GM18861 (cell line): ENCODE results near the gene EFCAB11.

Experiments used
- ATAC-seq: cut with Tn5 transposase; IDR thresholded peaks from one replicate; pipeline ENCODE4 v1.9.1; 2021; ENCODE audit not compliant: unreplicated experiment

Gene EFCAB11

DNA sequence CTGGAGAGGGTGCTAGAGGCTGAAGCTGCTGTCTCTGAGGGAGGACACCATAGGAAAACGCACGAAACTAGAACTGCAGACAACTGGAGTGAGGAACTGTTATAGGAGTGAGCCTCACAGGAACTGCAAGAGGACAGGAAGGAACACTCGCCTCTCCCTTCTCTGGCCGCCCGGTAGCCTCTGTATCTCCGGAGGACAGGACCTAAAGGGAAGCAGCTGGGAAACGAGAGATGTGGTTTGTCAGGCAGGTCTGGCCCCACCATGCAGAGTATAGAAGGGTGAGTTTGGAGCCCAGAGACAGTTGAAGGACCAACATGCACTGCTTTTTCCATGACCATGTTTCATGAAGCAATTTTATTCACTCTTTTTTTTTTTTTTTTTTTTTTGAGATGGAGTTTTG, 127.3 kb downstream of the EFCAB11 start:
- no peak for ATAC-seq

DNA sequence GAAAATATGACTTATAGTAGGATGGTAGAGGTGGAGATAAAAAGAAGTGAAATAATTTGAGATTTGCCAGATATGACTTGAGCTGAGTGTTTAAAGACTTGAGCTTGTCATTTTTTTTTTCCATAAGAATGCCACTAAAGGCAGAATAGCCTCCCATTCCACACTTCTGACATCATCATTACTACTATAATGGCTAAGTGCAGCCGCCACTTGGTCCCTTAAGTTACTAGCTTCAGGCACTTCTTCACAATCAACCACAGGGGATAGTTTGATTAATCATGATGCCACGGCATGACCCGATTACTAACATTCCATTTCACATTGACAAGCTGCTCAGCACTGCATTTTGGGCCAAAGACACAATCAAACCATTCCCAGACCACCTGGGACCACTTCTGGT, 127.9 kb downstream of the EFCAB11 start:
- no peak for ATAC-seq

DNA sequence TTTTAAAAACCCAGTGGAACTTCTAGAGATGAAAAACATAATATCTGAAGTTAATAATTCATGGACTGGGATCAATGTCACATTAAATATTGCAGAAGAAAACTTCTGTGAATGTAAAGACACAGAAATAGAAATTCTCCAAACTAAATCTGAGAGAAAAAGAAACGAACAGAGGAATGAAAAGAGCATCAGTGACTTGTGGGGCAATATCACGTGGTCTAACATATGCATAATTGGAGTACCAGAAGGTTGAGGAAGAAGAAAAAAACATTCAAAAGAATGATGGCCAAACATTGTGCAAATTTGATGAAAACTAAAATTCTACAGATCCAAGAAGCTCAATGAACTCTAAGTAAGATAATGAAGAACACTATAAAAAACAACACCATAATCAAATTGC, 130.8 kb downstream of the EFCAB11 start:
- ATAC-seq = no peak

DNA sequence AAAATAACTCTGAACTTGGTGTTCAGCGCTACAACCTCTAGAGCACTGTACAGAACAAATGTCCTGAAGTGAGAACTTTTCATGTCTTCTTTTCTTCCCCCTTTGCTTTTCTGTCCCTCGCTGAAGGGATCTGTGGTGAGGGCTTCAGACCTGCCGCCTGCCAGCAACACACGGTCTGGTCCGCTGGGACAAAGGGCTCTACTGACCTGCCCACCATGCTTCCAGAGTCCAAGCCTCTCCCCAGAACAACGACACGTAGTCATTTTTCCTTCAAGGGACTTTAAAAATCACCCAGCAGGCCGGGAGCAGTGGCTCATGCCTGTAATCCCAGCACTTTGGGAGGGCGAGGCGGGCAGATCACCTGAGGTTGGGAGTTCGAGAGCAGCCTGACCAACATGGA, 140.4 kb downstream of the EFCAB11 start:
- no peak for ATAC-seq

DNA sequence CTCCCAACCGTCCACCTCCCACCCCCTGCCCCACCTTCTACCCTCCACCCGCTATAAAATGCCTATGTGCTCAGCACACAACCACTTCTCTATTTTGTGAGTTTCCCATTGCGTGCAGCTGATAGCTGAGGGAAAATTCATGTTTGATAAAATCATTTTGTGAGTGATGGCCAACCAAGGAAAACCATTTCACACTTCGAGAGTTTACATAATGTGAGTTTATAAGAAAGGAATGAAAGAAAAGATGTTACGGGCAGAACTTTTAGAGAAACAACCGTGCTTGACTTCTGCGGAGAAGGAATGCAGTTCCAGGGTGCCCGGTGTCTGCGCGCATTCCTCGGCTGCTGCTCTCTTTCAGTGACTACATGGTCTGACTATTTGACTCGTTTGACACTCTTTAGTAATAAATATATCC, 140.9 kb downstream of the EFCAB11 start:
- no peak for ATAC-seq

DNA sequence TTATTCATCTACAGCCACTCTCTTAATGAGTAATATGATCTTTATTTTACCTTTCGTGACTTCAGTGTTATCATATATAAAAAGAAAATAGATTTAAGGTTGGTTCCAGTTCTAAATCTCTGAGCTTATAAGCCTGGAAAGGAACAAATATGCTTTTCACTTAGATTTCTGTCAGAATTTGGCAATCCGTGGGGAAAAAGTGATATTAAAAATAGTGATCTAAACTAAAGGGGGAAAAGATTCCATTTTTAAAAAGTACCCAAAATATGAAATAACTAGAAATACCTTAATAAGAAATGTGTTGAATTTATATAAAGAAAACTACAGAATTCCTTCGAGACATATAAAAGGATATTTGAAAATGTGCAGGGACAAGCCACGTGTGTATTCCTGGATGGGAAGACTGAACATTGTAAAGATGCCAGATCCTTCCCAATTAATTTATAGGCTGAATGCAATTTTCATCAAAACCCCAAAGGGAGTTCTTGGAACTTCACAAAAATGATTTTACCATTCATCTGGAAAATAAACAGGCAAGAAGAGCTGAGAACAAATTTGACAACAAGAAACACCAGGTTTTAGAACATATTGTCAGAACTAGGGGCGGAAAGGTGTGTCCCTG, 142.5 kb downstream of the EFCAB11 start:
- no peak for ATAC-seq

DNA sequence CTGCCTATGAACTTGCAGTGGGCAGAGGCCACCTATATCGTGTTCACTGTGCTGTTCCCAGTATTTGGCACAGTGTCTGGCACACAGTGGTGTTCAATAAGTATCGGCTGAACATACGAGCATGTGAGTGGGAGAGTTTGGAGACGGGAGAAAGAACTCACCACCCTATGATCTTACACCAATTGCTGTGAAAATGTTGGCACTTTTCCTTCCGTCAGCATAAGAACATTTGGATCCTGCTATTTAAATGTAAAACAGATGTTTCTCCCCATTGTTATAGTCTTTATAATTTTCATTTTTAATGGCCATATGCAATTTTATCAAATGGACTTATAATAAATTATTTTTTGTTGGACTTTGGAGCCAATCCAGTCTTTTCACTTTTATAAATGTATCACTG, 144.4 kb downstream of the EFCAB11 start:
- ATAC-seq = no peak

DNA sequence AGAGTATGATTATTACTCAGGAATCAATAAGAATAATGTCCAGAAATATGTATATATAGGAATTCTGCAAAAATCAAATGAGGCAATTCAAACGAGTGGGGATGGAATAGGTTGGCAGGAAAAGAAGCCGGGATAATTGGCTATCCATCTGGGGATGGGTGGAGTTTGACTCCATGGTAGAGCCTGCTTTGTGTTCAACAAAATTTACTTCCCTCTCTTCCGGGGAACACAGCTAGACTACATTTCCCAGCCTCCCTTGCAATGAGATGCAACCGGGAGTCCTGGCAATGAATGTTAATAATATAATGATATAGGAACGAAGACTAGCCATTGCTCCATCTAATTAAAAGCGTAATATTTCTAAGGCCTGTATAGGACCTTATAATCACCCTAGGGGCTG, 146.6 kb downstream of the EFCAB11 start:
- ATAC-seq = no peak

DNA sequence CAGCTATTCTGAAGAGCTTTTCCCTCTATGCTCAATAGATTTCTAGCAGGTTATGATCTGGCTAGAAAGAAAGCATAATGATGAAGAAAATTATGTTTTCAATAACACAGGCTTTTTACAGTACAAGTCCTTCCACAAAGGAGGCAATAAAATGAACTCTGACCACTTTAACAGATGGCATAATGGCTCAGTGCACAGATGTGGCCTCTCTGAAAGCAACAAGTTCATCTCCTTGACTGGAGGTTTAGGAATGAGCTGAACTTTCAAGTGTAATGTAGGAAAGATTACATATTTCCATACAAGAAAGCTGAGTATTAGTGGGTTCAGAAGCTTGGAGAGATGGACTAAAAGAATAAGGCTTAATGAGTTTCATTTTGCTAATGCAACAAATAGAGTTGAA, 147.4 kb downstream of the EFCAB11 start:
- no peak for ATAC-seq

DNA sequence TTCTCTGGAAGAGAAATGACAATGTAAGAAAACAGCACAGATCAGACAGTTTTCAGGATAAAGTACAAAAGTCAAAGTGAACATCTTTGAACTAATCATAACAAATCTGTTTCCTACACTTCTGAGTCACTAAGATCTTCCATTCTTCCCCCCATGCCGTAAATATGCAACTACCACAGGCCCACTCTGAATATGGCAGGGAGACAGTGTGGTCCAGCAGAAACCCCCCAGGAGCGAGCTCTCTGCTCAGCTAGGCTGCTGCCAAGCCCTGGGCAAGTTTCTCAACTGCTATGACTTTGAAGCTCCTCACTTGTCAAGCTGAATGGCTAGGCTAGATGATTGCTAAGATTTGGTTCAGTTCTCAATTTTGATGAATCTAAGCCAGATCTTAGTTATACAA, 148.1 kb downstream of the EFCAB11 start:
- no peak for ATAC-seq

DNA sequence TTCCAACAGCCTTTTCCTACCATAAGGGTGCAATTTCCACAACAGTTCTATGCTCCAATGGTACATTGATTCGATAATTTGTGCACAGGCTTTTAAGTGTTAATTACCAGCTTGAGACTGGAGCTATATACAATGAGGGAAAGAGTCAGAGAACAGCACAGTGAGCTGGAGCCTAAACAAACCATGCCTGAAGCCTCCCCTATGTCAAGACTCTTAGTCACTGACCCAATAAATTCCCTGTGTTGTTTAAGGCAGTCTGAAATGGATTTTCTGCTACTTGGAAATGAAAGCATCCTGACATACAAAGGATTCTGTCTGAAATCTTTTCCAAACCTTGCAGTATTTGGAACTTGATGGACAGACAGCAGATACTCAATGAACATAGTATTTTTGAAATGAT, 149.0 kb downstream of the EFCAB11 start:
- no peak for ATAC-seq

DNA sequence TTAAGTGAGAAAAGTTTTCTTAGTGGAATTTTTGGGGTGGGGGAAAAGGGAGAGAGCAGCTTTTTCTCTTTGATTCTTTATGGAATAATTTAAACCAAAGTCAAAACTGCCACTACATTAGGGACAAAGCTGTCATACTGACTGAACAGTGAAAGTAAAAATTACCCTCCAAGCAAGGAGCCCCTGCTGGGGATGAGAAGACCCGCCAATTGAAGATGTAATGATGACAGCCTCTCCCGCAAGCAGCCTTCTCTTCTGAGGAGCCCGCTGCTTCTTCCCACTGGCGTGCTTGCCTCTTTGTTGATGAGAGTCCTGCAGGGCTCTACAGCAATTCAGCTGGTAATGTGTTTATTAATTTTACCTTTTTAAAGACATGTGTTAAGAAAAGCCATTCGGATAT, 151.0 kb downstream of the EFCAB11 start:
- no peak for ATAC-seq

DNA sequence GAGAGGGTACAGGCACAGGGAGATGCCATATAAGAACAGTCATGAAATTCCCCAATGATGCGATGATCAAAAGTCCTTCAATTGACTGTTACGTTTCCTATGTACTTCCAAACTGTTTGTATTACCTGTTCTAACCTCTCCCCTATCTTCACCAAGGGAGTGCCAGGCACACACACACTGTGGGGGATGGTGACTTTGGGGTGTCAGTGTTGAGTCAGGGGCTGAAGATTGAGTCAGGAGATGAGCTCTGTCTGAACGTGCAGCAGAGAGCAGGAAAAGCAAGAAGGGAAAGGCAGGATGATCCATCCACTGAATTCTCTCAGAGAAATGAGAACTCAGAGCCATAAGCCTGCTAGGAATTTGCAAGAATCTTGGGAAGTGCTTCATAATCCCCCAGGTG, 153.4 kb downstream of the EFCAB11 start:
- ATAC-seq = no peak

DNA sequence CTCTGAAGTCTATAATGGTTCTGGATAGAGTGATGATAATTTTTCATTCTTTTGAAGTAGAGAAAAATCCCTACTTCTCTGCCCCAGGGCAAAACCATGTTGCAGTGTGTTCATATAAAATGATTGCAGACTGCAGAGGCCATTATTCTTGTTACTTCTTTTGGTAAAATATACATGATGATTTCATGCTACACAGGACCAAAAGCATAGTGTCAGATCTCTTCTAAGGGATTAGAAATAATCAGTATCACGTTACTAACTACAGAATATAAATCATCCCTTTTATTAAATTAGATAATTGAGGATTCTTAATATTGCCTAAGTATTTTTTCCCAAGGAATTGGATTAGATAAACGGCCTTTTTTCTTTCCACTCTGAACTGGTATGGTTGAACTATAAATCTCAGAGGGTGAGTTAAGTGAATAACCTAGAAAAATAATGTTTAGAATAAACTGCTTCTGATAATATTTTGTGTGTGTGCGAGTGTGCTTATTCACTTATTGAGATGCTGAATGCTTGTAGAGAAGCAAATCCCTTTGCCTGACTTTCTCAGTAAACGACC, 156.2 kb downstream of the EFCAB11 start:
- no peak for ATAC-seq

DNA sequence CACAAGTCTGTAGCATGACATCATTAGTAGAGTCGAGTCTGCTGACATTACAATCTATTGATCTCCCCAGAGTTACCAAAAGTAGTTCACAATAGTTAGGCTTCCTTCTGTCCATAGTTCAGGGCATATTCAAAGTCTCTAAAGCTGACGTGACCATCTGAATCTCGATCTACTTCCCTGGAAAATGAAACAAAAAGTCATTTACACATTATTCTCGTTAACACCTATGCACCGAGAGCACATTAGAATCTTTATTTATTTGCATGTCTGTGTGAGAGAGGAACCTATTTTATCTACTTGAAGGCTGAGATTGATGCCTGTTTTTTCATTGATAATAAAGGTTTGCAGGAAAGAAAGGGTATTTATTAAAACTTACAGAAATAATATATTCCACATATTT, 157.4 kb downstream of the EFCAB11 start:
- no peak for ATAC-seq

DNA sequence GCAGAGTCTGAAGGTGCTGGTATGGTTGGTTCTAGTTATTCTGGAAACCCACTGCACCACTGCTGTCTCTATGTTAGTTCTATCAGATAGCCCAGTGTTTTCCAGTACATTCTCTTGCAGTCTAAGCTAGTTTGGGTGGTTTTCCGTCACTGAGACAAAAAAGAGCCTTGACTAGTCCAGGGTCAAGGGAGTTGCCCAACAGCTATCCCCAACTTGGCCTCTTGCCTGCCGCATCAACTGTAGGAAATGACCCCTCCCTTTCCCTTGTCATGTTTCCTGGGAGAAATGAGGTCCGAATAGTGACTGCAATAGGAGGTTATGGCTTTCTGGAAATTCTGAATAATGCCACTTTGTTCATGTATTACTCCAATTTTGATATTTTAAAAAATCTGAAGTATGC, 160.4 kb downstream of the EFCAB11 start:
- no peak for ATAC-seq

DNA sequence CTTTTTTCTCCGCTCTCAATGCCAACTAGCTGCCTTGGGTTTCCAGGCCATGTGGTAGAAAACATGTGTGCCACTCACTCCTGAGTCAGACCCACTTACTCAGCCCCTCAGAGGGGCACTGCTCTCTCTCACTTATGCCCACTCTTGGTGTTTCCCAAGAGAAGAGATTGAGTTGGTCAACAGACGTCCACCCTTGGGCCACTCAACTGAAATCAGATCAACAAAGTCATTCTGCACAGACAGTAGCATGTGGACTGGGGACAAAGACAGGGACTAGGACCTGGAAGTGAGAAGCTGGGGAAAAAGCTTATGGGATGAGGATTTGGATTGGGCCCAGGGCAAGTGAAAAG, 161.2 kb downstream of the EFCAB11 start:
- no peak for ATAC-seq

DNA sequence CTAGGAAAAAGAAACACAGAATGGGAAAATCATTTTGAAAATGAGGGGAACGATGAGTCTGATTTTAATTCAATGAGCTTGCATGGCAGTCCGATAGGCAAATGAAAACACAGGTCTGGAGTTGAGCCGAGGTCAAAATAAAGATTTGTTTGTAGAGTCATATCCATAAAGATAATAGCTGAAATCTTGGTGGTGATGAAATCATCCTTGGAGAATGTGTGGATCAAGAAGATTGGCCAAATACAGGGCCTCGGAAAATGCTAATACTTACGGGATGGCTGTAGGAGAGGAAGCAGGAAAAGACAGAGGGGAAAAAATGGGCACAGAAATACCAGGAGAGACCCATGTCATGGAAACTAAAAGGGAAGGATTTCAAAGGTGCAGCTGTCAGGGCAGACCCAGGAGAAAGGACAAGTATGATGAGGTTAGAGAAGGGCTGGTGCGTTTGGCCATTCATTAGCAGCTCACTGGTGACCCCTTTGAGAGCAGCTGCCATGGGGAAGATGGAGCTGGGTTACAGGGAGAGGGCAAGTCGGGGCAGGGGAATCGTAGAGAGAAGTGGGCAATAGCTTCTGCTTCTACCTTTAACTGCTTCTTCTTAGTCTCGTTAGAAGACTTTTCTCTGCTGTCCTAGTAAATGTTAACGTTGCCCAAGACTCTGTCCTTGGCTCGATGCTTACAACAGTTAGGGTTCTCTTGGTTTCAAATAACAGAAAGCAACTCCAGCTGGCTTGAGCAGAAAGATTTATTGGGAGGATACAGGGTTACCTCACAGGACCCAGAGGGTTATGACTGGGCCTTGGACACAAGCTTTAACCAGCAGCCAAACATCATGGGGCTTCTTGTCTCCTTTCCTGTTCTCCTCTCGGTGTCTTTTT, 161.8 kb downstream of the EFCAB11 start:
- ATAC-seq = no peak

DNA sequence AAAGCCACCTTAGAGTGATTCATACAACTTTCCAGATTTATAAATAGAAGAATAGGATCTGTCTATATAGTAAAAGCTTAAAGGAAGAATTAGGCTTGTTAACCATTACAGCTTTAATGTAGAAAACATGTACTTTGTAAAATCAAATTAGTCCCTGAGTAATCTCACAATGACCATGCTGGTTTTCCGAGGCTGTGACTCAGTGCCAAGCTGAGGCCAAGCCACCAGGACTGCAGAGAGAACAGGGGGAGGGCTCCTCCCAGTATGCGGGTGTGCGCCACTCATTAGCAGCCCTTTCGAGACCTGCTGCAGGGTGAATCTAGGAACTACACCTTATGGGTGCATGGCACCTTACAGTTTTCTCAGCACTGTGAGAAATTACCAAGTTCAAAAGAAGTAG, 167.0 kb downstream of the EFCAB11 start:
- ATAC-seq = no peak

DNA sequence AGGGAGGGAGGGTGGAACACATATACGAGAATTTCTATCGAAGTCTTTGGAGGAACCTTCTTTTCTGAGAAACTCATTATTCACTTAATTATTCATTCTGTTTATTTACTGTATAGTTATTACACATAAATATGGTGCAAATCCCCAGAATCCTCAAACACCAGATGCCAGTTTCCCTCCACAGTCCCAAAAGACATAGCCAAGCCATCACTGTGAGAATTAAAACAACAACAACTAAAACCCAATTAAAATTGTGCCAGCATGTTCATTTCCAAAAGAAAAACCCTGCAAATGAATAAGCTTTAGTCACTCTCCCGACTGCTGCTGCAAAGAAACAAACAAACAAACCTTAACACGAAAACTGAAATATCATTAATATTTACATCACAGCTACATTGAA, 173.5 kb downstream of the EFCAB11 start:
- ATAC-seq = no peak

DNA sequence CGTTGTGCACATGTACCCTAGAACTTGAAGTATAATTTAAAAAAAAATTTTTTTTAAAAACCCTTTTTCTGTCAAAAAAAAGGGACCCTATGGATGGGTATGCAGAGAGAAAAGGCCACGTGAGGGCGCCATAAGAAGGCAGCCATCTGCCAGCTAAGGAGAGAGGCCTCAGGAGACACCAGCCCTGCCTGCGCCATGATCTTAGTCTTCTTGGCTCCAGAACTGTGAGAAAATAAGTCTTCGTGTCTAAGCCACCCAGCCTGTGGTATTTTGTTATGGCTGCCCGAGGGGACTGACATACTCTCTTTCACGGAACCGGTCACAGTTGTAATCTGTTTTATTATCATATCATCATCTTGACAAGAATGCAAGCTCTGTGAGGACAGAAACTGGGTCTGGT, 174.8 kb downstream of the EFCAB11 start:
- no peak for ATAC-seq

DNA sequence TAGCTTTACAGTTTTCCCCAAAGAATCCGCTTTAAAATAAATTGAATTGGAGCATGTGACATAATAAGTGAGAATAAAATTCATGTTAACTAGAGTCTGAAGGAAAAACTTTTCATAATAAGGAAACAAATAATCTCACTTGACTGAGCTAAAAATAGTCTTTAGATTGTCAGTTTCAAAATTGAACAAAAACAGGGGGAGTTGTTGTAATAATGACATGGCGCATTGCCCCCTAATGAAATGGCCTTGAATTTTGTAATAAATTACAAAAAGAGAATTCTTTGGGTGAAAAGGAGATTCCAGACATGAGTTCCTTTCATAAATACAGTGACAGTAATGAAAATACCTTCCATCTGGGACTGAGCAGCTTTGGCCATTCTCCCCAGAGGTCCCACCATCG, 178.6 kb downstream of the EFCAB11 start:
- no peak for ATAC-seq

DNA sequence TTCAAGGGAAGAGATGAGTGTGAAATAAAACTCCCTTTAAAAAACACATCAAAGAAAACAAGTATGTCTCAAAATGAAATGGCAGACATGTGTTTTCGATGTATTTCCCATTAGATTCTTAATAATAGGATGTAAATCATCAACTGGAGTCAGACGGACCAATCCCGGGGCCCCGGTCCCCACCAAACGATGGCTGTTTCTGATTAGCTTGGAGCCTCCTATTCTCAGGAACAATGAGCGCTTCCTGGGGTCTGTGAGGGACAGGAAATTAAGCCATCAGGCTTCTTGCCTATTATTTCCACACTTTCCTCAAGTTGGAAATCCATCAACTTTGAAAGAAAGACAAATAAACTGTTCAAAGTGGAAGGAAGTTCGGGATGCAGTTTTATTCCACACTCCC, 179.4 kb downstream of the EFCAB11 start:
- ATAC-seq = no peak
